Measurements from ENCODE around the gene ATRN. TPM values are rescaled to one million over a fixed set of nuclear protein-coding genes. Genes with fewer than 3 reads are reported as not detected.

ATRN gene
- total RNA-seq, 1 donor from 2014 or later = 31.6 TPM

DNA sequence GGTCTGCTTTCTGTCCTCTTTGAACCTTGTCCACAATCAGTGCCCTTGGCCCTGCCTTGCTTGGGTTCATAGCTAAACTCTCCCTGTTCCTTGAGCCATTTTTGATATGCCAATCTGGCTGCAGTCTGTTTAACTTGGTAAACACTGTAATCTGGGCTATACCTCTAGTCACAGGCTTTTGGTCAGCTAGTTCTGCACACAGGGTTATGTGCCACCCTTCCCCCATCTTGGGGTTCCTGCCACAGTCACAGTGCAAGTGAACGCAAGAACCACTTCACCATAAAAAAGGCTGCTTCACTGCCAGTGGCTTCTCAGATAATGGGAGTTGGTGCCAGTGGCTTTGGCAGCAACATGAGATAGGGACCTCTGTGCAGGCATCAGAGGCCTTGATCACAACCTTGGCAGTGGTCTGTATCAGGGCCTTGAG is 10.9 kb upstream of the ATRN start:
- no peak overlapping the region for H3K27ac ChIP-seq
- no peaks in the 10 kb centered on the region for H3K36me3 ChIP-seq
- no peaks in the 10 kb centered on the region for H3K9me3 ChIP-seq

DNA sequence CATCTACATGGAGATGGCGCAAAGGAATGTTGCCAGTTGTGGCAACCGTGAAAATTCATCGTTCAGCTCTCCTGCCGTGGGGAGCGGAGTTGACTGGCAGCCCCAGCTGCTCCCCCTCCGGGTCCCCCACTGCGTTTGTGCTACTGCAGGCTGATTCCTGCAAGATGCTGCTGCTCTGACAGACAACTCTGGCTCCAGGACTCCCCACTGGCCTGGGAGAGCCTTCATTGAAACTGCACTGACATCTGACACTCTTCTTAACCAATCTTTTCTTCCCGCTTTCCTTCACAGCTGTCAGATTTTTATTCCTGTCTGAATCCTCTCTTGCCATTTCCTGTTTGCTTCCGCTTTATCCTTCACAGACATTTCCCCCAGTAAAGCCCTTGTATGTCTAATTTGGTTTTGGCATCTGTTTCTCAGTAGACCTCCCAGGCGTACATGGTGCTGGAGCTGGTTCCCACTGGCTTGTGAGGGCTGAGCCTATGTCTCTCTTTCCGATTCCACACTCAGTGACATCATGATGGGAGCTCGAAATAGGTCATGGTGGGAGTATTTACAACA is 9.5 kb upstream of the ATRN start:
- Histone ChIP-seq H3K9me3 (no peaks in the 10 kb centered on the region), H3K36me3 (no peaks in the 10 kb centered on the region), H3K4me3 (no peak overlapping the region), H3K4me1 (no peaks in the 10 kb centered on the region), H3K27ac (no peak overlapping the region), H3K27me3 (no peaks in the 10 kb centered on the region)
- TF ChIP-seq, protein P1, sequence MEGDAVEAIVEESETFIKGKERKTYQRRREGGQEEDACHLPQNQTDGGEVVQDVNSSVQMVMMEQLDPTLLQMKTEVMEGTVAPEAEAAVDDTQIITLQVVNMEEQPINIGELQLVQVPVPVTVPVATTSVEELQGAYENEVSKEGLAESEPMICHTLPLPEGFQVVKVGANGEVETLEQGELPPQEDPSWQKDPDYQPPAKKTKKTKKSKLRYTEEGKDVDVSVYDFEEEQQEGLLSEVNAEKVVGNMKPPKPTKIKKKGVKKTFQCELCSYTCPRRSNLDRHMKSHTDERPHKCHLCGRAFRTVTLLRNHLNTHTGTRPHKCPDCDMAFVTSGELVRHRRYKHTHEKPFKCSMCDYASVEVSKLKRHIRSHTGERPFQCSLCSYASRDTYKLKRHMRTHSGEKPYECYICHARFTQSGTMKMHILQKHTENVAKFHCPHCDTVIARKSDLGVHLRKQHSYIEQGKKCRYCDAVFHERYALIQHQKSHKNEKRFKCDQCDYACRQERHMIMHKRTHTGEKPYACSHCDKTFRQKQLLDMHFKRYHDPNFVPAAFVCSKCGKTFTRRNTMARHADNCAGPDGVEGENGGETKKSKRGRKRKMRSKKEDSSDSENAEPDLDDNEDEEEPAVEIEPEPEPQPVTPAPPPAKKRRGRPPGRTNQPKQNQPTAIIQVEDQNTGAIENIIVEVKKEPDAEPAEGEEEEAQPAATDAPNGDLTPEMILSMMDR (IDR thresholded peaks at IDR 0.05) = no peak
- DNase-seq = no peak
- intact Hi-C loops (cut with DNase I) = no loop called here
- ATAC-seq = no peak

More for the DNA sequence above, 10.9 kb upstream of the ATRN start:
- Histone ChIP-seq H3K4me3 (no peak overlapping the region), H3K4me1 (no peaks in the 10 kb centered on the region), H3K27me3 (no peaks in the 10 kb centered on the region)
- ATAC-seq (no peak), DNase-seq (no peak)
- intact Hi-C loops (cut with DNase I) = no loop called here
- TF ChIP-seq, protein P1 (IDR thresholded peaks at IDR 0.05) = no peak

DNA sequence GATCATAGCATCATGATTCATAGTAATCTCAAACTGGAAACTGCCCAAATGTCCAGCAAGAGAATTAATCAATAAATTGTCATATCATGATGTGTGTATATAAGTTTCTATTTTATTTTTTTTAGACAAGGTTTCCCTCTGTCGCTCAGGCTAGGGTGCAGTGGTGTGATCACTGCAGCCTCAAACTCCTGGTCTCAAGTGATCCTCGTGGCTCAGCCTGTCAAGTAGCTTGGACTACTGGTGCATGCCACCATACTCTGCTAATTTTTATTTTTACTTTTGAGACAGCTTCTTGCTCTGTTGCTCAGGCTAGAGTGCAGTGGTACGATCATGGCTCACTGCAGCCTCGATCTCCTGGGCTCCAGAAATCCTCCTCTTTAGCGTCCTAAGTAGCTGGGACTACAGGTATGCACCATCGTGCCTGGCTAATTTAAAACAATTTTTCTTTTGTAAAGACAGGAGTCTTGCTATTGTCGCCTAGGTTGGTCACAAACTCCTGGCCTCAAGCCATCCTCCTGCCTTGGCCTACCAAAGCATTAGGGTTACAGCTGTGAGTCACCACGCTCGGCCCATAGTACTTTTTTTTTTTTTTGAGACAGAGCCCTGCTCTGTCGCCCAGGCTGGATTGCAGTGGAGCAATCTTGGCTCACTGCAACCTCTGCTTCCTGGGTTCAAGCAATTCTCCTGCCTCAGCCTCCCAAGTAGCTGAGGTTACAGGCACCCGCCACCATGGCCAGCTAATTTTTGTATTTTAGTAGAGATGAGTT is 8.7 kb upstream of the ATRN start:
- Histone ChIP-seq H3K9me3 (no peaks in the 10 kb centered on the region), H3K27ac (no peak overlapping the region), H3K4me3 (no peak overlapping the region), H3K27me3 (no peaks in the 10 kb centered on the region), H3K36me3 (no peaks in the 10 kb centered on the region), H3K4me1 (no peaks in the 10 kb centered on the region)
- intact Hi-C loops (cut with DNase I) = no loop called here
- TF ChIP-seq, protein P1 (IDR thresholded peaks at IDR 0.05) = no peak
- DNase-seq = no peak
- ATAC-seq = no peak

DNA sequence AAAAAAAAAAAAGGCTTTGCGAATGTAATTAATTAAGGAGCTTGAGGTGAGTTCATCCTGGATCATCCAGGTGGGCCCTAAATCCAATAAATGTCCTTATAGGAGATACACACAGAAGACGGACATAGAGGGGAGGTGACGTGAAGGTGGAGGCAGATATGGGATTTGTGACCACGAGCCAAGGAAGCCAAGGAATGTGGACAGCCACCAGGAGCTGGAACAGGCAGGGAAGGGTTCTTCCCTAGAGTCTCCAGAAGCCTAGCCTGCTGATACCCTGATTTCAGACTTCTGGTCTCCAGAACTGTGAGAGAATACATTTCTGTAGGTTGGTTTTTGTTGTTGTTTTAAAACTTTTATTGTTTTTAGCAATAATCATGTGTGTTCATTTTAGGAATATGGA is 6.7 kb upstream of the ATRN start:
- no peaks in the 10 kb centered on the region for H3K4me1 ChIP-seq
- no peaks in the 10 kb centered on the region for H3K27me3 ChIP-seq
- no peaks in the 10 kb centered on the region for H3K36me3 ChIP-seq
- ATAC-seq (no peak), DNase-seq (no peak)
- H3K9me3 ChIP-seq = no peaks in the 10 kb centered on the region
- intact Hi-C loops (cut with DNase I) = no loop called here
- TF ChIP-seq, protein P1 (IDR thresholded peaks at IDR 0.05) = no peak
- H3K4me3 ChIP-seq = no peak overlapping the region
- no peak overlapping the region for H3K27ac ChIP-seq

DNA sequence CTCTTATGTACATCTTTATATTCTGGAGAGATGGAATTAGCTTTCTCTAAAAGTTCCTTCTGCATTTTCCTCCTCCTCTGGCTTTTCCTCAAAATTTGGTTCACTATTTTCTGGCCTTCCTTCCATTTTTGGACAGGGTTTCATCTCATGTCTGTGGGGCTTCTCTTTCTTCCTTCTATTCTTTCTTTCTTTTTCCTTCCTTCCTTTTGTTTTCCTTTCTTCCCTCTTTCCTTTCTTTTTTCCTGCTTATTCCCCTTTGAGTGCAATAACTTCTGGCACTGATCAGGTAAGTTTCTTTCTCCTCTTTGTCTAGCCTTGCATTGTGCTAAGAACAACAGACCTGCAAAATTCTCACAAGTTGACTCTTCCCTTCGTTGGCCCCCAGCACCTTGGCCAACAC is 5.5 kb upstream of the ATRN start:
- Histone ChIP-seq H3K36me3 (no peaks in the 10 kb centered on the region), H3K27me3 (no peaks in the 10 kb centered on the region), H3K9me3 (no peaks in the 10 kb centered on the region), H3K4me3 (no peak overlapping the region), H3K4me1 (no peaks in the 10 kb centered on the region), H3K27ac (no peak overlapping the region)
- TF ChIP-seq, protein P1 (IDR thresholded peaks at IDR 0.05) = no peak
- intact Hi-C loops (cut with DNase I) = no loop called here
- no peak for ATAC-seq
- DNase-seq = no peak
